ENCODE data around the gene MGAT5. TPM values are rescaled to one million over a fixed set of nuclear protein-coding genes. Genes with fewer than 3 reads are reported as not detected.

Gene MGAT5
- total RNA-seq, 2 experiments from 2014 or later = 48.5 to 54.3 TPM

GRCh38 chr2:134218930-134219658 lies 34.8 kb upstream of the MGAT5 start:
- ATAC-seq = peak; percentile 78
- H3K4me1 Mint-ChIP-seq (ENCODE audit: low read depth) = peaks cover 49% of the 10 kb centered on the region
- DNase-seq = peak; percentile 65
- peak overlapping the region; percentile 85 for H3K27ac Mint-ChIP-seq
- H3K9me3 Mint-ChIP-seq (ENCODE audit: insufficient read depth) = no peaks in the 10 kb centered on the region
- H3K36me3 Mint-ChIP-seq (ENCODE audit: low read depth) = peaks cover 18% of the 10 kb centered on the region
- POLR2A ChIA-PET = interaction anchor here (0.6 to 1.7 kb wide), 3 partner anchors 12 to 101 kb away, joined by 3 to 5 read pairs (median 4); no protein-coding TSS in a partner anchor
- H3K4me3 Mint-ChIP-seq = peak overlapping the region; percentile 40
- H3K27me3 Mint-ChIP-seq (ENCODE audit: low read depth) = no peaks in the 10 kb centered on the region
- CTCF ChIA-PET = interaction anchor here (0.7 to 6.5 kb wide), 17 partner anchors 9 to 332 kb away, joined by 3 to 64 read pairs (median 4); no protein-coding TSS in a partner anchor

GRCh38 chr2:134220344-134220974 lies 33.4 kb upstream of the MGAT5 start:
- Mint-ChIP-seq H3K9me3 (ENCODE audit: insufficient read depth) (no peaks in the 10 kb centered on the region), H3K4me3 (no peak overlapping the region), H3K27me3 (ENCODE audit: low read depth) (no peaks in the 10 kb centered on the region), H3K27ac (no peak overlapping the region), H3K4me1 (ENCODE audit: low read depth) (peaks cover 49% of the 10 kb centered on the region), H3K36me3 (ENCODE audit: low read depth) (peaks cover 15% of the 10 kb centered on the region)
- POLR2A ChIA-PET = no interaction called here
- ATAC-seq = no peak
- CTCF ChIA-PET = interaction anchor here (1.9 to 6.5 kb wide), 3 partner anchors 8 to 191 kb away, joined by 13 to 40 read pairs (median 25); no protein-coding TSS in a partner anchor
- DNase-seq = no peak

GRCh38 chr2:134224005-134224404 lies 29.9 kb upstream of the MGAT5 start:
- no peak for ATAC-seq

GRCh38 chr2:134225173-134225572 lies 28.7 kb upstream of the MGAT5 start:
- Mint-ChIP-seq H3K4me3 (no peak overlapping the region), H3K36me3 (ENCODE audit: low read depth) (peaks cover 23% of the 10 kb centered on the region), H3K27me3 (ENCODE audit: low read depth) (no peaks in the 10 kb centered on the region), H3K4me1 (ENCODE audit: low read depth) (peaks cover 24% of the 10 kb centered on the region), H3K9me3 (ENCODE audit: insufficient read depth) (peaks cover 22% of the 10 kb centered on the region), H3K27ac (no peak overlapping the region)
- ChIA-PET CTCF (interaction anchor here (0.9 to 3.2 kb wide), 3 partner anchors 17 to 106 kb away, joined by 3 to 11 read pairs (median 9); no protein-coding TSS in a partner anchor), POLR2A (no interaction called here)
- ATAC-seq (no peak), DNase-seq (no peak)

More at GRCh38 chr2:134224005-134224404, 29.9 kb upstream of the MGAT5 start:
- peaks cover 19% of the 10 kb centered on the region for H3K36me3 Mint-ChIP-seq (ENCODE audit: low read depth)
- H3K4me3 Mint-ChIP-seq = no peak overlapping the region
- no peaks in the 10 kb centered on the region for H3K27me3 Mint-ChIP-seq (ENCODE audit: low read depth)
- no peak overlapping the region for H3K27ac Mint-ChIP-seq
- POLR2A ChIA-PET = no interaction called here
- no peak for DNase-seq
- peaks cover 16% of the 10 kb centered on the region for H3K9me3 Mint-ChIP-seq (ENCODE audit: insufficient read depth)
- peaks cover 31% of the 10 kb centered on the region for H3K4me1 Mint-ChIP-seq (ENCODE audit: low read depth)
- CTCF ChIA-PET = interaction anchor here (1.0 to 3.2 kb wide), 5 partner anchors 11 to 105 kb away, joined by 3 to 11 read pairs (median 7); no protein-coding TSS in a partner anchor

- Mint-ChIP-seq H3K27ac (no peak overlapping the region), H3K4me1 (ENCODE audit: low read depth) (peaks cover 23% of the 10 kb centered on the region), H3K27me3 (ENCODE audit: low read depth) (no peaks in the 10 kb centered on the region), H3K36me3 (ENCODE audit: low read depth) (peaks cover 24% of the 10 kb centered on the region), H3K9me3 (ENCODE audit: insufficient read depth) (peaks cover 22% of the 10 kb centered on the region), H3K4me3 (no peak overlapping the region)
- POLR2A ChIA-PET = no interaction called here
- CTCF ChIA-PET = interaction anchor here (0.9 to 2.3 kb wide), 3 partner anchors 11 to 107 kb away, joined by 3 to 9 read pairs (median 4); no protein-coding TSS in a partner anchor
- DNase-seq (no peak), ATAC-seq (no peak)
These were observed 28.0 kb upstream of the MGAT5 start for GRCh38 chr2:134225841-134226240.

GRCh38 chr2:134226601-134227000 lies 27.3 kb upstream of the MGAT5 start:
- no peak overlapping the region for H3K27ac Mint-ChIP-seq
- H3K4me1 Mint-ChIP-seq (ENCODE audit: low read depth) = peaks cover 30% of the 10 kb centered on the region
- peaks cover 24% of the 10 kb centered on the region for H3K36me3 Mint-ChIP-seq (ENCODE audit: low read depth)

GRCh38 chr2:134227666-134228065 lies 26.2 kb upstream of the MGAT5 start:
- peaks cover 41% of the 10 kb centered on the region for H3K4me1 Mint-ChIP-seq (ENCODE audit: low read depth)
- H3K27me3 Mint-ChIP-seq (ENCODE audit: low read depth) = no peaks in the 10 kb centered on the region
- H3K27ac Mint-ChIP-seq = no peak overlapping the region
- no peak overlapping the region for H3K4me3 Mint-ChIP-seq
- CTCF ChIA-PET = interaction anchor here (1.1 to 3.5 kb wide), 6 partner anchors 8 to 342 kb away, joined by 3 to 25 read pairs (median 6); no protein-coding TSS in a partner anchor
- ATAC-seq = no peak
- peaks cover 28% of the 10 kb centered on the region for H3K36me3 Mint-ChIP-seq (ENCODE audit: low read depth)
- POLR2A ChIA-PET = no interaction called here
- no peak for DNase-seq
- peaks cover 22% of the 10 kb centered on the region for H3K9me3 Mint-ChIP-seq (ENCODE audit: insufficient read depth)

More at GRCh38 chr2:134226601-134227000, 27.3 kb upstream of the MGAT5 start:
- H3K9me3 Mint-ChIP-seq (ENCODE audit: insufficient read depth) = peaks cover 22% of the 10 kb centered on the region
- no peaks in the 10 kb centered on the region for H3K27me3 Mint-ChIP-seq (ENCODE audit: low read depth)
- no peak overlapping the region for H3K4me3 Mint-ChIP-seq
- DNase-seq (no peak), ATAC-seq (no peak)
- ChIA-PET POLR2A (no interaction called here), CTCF (interaction anchor here (0.6 to 3.5 kb wide), 5 partner anchors 8 to 107 kb away, joined by 3 to 25 read pairs (median 4); no protein-coding TSS in a partner anchor)

- no peak for DNase-seq
- POLR2A ChIA-PET = interaction anchor here (0.7 kb wide), 1 partner anchor 22 kb away, joined by 3 read pairs; no protein-coding TSS in a partner anchor
- CTCF ChIA-PET = interaction anchor here (0.7 to 5.0 kb wide), 7 partner anchors 10 to 343 kb away, joined by 3 to 28 read pairs (median 13); no protein-coding TSS in a partner anchor
- peaks cover 28% of the 10 kb centered on the region for H3K36me3 Mint-ChIP-seq (ENCODE audit: low read depth)
- H3K27me3 Mint-ChIP-seq (ENCODE audit: low read depth) = no peaks in the 10 kb centered on the region
- H3K27ac Mint-ChIP-seq = no peak overlapping the region
- H3K4me3 Mint-ChIP-seq = no peak overlapping the region
- H3K9me3 Mint-ChIP-seq (ENCODE audit: insufficient read depth) = peaks cover 22% of the 10 kb centered on the region
- ATAC-seq = no peak
- H3K4me1 Mint-ChIP-seq (ENCODE audit: low read depth) = peaks cover 49% of the 10 kb centered on the region
These were observed 25.4 kb upstream of the MGAT5 start for GRCh38 chr2:134228493-134228903.

- Mint-ChIP-seq H3K4me1 (ENCODE audit: low read depth) (peaks cover 59% of the 10 kb centered on the region), H3K36me3 (ENCODE audit: low read depth) (peaks cover 33% of the 10 kb centered on the region), H3K27ac (no peak overlapping the region), H3K27me3 (ENCODE audit: low read depth) (no peaks in the 10 kb centered on the region), H3K9me3 (ENCODE audit: insufficient read depth) (peaks cover 22% of the 10 kb centered on the region), H3K4me3 (no peak overlapping the region)
- DNase-seq (no peak), ATAC-seq (no peak)
- ChIA-PET CTCF (interaction anchor here (0.7 to 5.0 kb wide), 7 partner anchors 11 to 182 kb away, joined by 3 to 28 read pairs (median 13); no protein-coding TSS in a partner anchor), POLR2A (no interaction called here)
These were observed 24.3 kb upstream of the MGAT5 start for GRCh38 chr2:134229540-134229939.

- no peaks in the 10 kb centered on the region for H3K27me3 Mint-ChIP-seq (ENCODE audit: low read depth)
- POLR2A ChIA-PET = interaction anchor here (0.5 to 1.8 kb wide), 2 partner anchors 111 to 181 kb away, joined by 3 to 6 read pairs; no protein-coding TSS in a partner anchor
- H3K4me3 Mint-ChIP-seq = no peak overlapping the region
- peaks cover 22% of the 10 kb centered on the region for H3K9me3 Mint-ChIP-seq (ENCODE audit: insufficient read depth)
- DNase-seq (no peak), ATAC-seq (no peak)
- H3K36me3 Mint-ChIP-seq (ENCODE audit: low read depth) = peaks cover 39% of the 10 kb centered on the region
- H3K27ac Mint-ChIP-seq = no peak overlapping the region
- H3K4me1 Mint-ChIP-seq (ENCODE audit: low read depth) = peaks cover 71% of the 10 kb centered on the region
- CTCF ChIA-PET = interaction anchor here (0.9 to 6.5 kb wide), 8 partner anchors 8 to 181 kb away, joined by 3 to 70 read pairs (median 5); no protein-coding TSS in a partner anchor
These were observed 23.0 kb upstream of the MGAT5 start for GRCh38 chr2:134230885-134231284.

GRCh38 chr2:134231301-134231964 lies 22.4 kb upstream of the MGAT5 start:
- peaks cover 22% of the 10 kb centered on the region for H3K9me3 Mint-ChIP-seq (ENCODE audit: insufficient read depth)
- POLR2A ChIA-PET = interaction anchor here (0.5 to 1.8 kb wide), 2 partner anchors 111 to 180 kb away, joined by 3 to 6 read pairs; no protein-coding TSS in a partner anchor

More at GRCh38 chr2:134231301-134231964, 22.4 kb upstream of the MGAT5 start:
- peak overlapping the region; percentile 84 for H3K27ac Mint-ChIP-seq
- H3K4me3 Mint-ChIP-seq = peak overlapping the region; percentile 23
- ATAC-seq = no peak
- CTCF ChIA-PET = interaction anchor here (0.9 to 6.5 kb wide), 9 partner anchors 8 to 181 kb away, joined by 3 to 70 read pairs (median 4); no protein-coding TSS in a partner anchor
- no peaks in the 10 kb centered on the region for H3K27me3 Mint-ChIP-seq (ENCODE audit: low read depth)
- peaks cover 76% of the 10 kb centered on the region for H3K4me1 Mint-ChIP-seq (ENCODE audit: low read depth)
- no peak for DNase-seq
- peaks cover 39% of the 10 kb centered on the region for H3K36me3 Mint-ChIP-seq (ENCODE audit: low read depth)

All from activated CD8-positive, alpha-beta T cell treated with anti-CD3 and anti-CD28 coated beads, Interleukin-2, amount 10 ng/mL, durations not matched to agents 7 days and 5 days (primary cell).